Panc1 (cell line): ENCODE results near the gene ADAMTS2. TPM values are rescaled to one million over a fixed set of nuclear protein-coding genes. Genes with fewer than 3 reads are reported as not detected.

Experiments used
- ATAC-seq: fragments of 200-7000 bp; cut with Tn5 transposase; 2 replicates; pipeline ENCODE4 v1.9.1; 2020; ENCODE audit warnings: mild to moderate bottlenecking, moderate library complexity
- BruUV-seq: library from RNA; stranded (reverse); fragments of 400-500 nt; replicated peaks from 2 replicates; lab custom pipeline; 2021; lab: Mats Ljungman, UMichigan
- CTCF ChIA-PET: fragments of 300-600 bp; sonication (Branson Sonifier 250); formaldehyde crosslinking; loops from one replicate; lab custom pipeline; 2022; ENCODE audit warnings: antibody characterized with exemption; lab: Charles Lee
- POLR2A ChIA-PET: fragments of 300-600 bp; sonication (Branson Sonifier 250); formaldehyde crosslinking; loops from one replicate; lab custom pipeline; 2022; ENCODE audit warnings: antibody characterized with exemption; lab: Charles Lee
- DNase-seq: peaks from one replicate; pipeline ENCODE4 v3.0.0-alpha.2; 2010; ENCODE audit warnings: low read depth, low spot score
- H3K27ac ChIP-seq: 2 replicates; pipeline ENCODE4 v1.5.1; 2011; ENCODE audit warnings: mild to moderate bottlenecking, low read length, inconsistent platforms
- H3K27me3 ChIP-seq: fragments of 200-500 bp; sonication (Bioruptor generic); 2 replicates; pipeline ENCODE4 v1.6.0; 2014; ENCODE audit warnings: low read length, inconsistent platforms; ENCODE audit not compliant: control insufficient read depth, insufficient read depth
- H3K36me3 ChIP-seq: fragments of 200-500 bp; sonication (Bioruptor generic); 2 replicates; pipeline ENCODE4 v1.5.1; 2014; ENCODE audit warnings: inconsistent platforms, mild to moderate bottlenecking, low read length, moderate library complexity; ENCODE audit not compliant: control insufficient read depth, insufficient read depth
- H3K4me1 ChIP-seq: 2 replicates; pipeline ENCODE4 v1.5.1; 2011; ENCODE audit warnings: inconsistent platforms, mild to moderate bottlenecking, low read length, moderate library complexity; ENCODE audit not compliant: control insufficient read depth, insufficient read depth
- H3K4me3 ChIP-seq, 2 experiments: 2 replicates each; pipeline ENCODE4 v1.5.1; 2011 to 2012; ENCODE audit warnings: low read depth in 2 of 2, low read length in 2 of 2, mild to moderate bottlenecking in 2 of 2, inconsistent platforms in 1 of 2, moderate library complexity in 1 of 2
- H3K9me3 ChIP-seq: fragments of 200-500 bp; sonication (Bioruptor generic); 2 replicates; pipeline ENCODE4 v1.5.1; 2014; ENCODE audit warnings: low read depth, mild to moderate bottlenecking, inconsistent platforms, low read length, moderate library complexity; ENCODE audit not compliant: control insufficient read depth, insufficient read depth
- CTCF ChIP-seq: fragments of 450-650 bp; IDR thresholded peaks from 2 replicates; pipeline ENCODE4 v1.5.1; 2017; ENCODE audit warnings: mild to moderate bottlenecking
- POLR2AphosphoS5 ChIP-seq: IDR thresholded peaks from 2 replicates; pipeline ENCODE4 v1.6.1; 2012; ENCODE audit warnings: mild to moderate bottlenecking, low read depth, low read length, moderate library complexity
- REST ChIP-seq, 2 experiments: IDR thresholded peaks; 2 replicates each; pipeline ENCODE4 v1.6.1; 2011 to 2012; ENCODE audit warnings: low read depth in 2 of 2, control low read depth in 1 of 2, low read length in 1 of 2, mild to moderate bottlenecking in 1 of 2, moderate library complexity in 1 of 2; ENCODE audit not compliant: insufficient read depth in 1 of 2
- SIN3A ChIP-seq: IDR thresholded peaks from 2 replicates; pipeline ENCODE4 v1.6.1; 2012; ENCODE audit warnings: low read depth, mild to moderate bottlenecking, low read length, moderate library complexity, borderline replicate concordance; ENCODE audit not compliant: insufficient read depth
- TCF7L2 ChIP-seq: IDR thresholded peaks from 2 replicates; pipeline ENCODE4 v1.6.1; 2011; ENCODE audit warnings: mild to moderate bottlenecking, low read depth, low read length, inconsistent platforms
- in situ Hi-C: cut with HindIII; loops from 2 replicates; pipeline ENCODE4 v1.10.0; 2016; ENCODE audit warnings: low sequenced_read_pairs, low pct_unique_long_range_greater_than_20kb
- intact Hi-C: fragments of 100-400 bp; cut with micrococcal nuclease; formaldehyde crosslinking; loops from one replicate; pipeline ENCODE4 v1.10.0; 2022; ENCODE audit not compliant: unreplicated experiment
- total RNA-seq: library from RNA; stranded (reverse); gene quantifications from one replicate; pipeline ENCODE4 v1.2.1, GENCODE V29; 2021; ENCODE audit not compliant: unreplicated experiment

ADAMTS2 gene
- total RNA-seq, 1 experiment from 2014 or later: 0.13 TPM

- CTCF ChIA-PET: no interaction called here
- H3K9me3 ChIP-seq: no peaks in the 10 kb centered on the region
- DNase-seq (no peak), ATAC-seq (no peak)
- no TSS peak for BruUV-seq
- intact Hi-C loops: no loop called here
- no peak overlapping the region for H3K27ac ChIP-seq
- H3K36me3 ChIP-seq: no peaks in the 10 kb centered on the region
- in situ Hi-C loops: no loop called here
- peaks cover 2% of the 10 kb centered on the region for H3K27me3 ChIP-seq
- POLR2A ChIA-PET: no interaction called here
- H3K4me3 ChIP-seq: no peak overlapping the region
- no peak for TF ChIP-seq REST (IDR thresholded peaks at IDR 0.05; ENCODE audit: insufficient read depth in 1 of 2, low read depth in 2 of 2, low read length in 1 of 2)
- TF ChIP-seq CTCF: no peak
- no peak for TF ChIP-seq POLR2AphosphoS5
- TF ChIP-seq SIN3A: no peak
- TF ChIP-seq TCF7L2: no peak
- H3K4me1 ChIP-seq: no peaks in the 10 kb centered on the region
These were observed 161.8 kb downstream of the ADAMTS2 start for GRCh38 chr5:179183481-179183880.

GRCh38 chr5:179182601-179183000 is 162.7 kb downstream of the ADAMTS2 start:
- Histone ChIP-seq H3K27ac (no peak overlapping the region), H3K36me3 (no peaks in the 10 kb centered on the region), H3K27me3 (peaks cover 3% of the 10 kb centered on the region), H3K9me3 (no peaks in the 10 kb centered on the region), H3K4me3 (no peak overlapping the region), H3K4me1 (no peaks in the 10 kb centered on the region)
- ATAC-seq (no peak), DNase-seq (no peak)
- in situ Hi-C loops (no loop called here), intact Hi-C loops (no loop called here)
- POLR2A ChIA-PET: no interaction called here
- no peak for TF ChIP-seq REST (IDR thresholded peaks at IDR 0.05; ENCODE audit: insufficient read depth in 1 of 2, low read depth in 2 of 2, low read length in 1 of 2)
- no peak for TF ChIP-seq SIN3A
- no peak for TF ChIP-seq POLR2AphosphoS5
- TF ChIP-seq TCF7L2: no peak
- TF ChIP-seq CTCF: no peak
- CTCF ChIA-PET: no interaction called here
- BruUV-seq: no TSS peak
